Neural cell (in vitro differentiated cells): ENCODE data around the gene NRG3.

Experiments used
- MXI1 ChIP-seq: fragments of 450-650 bp; conservative IDR thresholded peaks from 2 replicates; pipeline ENCODE4 v1.6.1; 2014; ENCODE audit warnings: antibody characterized with exemption, mild to moderate bottlenecking; ENCODE audit not compliant: poor library complexity, severe bottlenecking
- POLR2AphosphoS5 ChIP-seq: IDR thresholded peaks from 2 replicates; pipeline ENCODE4 v1.6.1; 2012
- TF ChIP-seq, protein P1 (sequence below): fragments of 450-650 bp; IDR thresholded peaks from 2 replicates; pipeline ENCODE4 v1.5.1; 2014; ENCODE audit warnings: antibody characterized with exemption, mild to moderate bottlenecking, moderate library complexity; ENCODE audit not compliant: poor library complexity, severe bottlenecking

DNA sequence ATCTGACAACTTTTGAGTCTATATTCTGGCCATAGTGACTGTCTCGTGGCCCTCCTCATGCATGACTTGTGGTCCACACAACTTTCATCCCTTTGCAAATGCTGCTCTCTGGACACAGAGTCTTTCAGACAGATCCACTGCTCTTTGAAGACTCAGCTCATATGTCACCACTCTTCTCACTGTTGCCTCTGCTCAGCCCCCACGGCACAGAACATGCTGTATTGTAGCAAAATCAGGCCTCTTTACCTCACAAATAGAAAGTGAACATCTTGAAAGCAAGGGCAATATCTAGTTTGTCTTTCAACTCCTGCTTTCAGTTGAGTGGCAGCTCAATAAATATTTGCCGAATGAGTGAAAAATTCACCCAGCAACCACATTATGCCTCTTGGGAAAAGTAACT lies 443.5 kb downstream of the NRG3 start:
- TF ChIP-seq, protein P1, sequence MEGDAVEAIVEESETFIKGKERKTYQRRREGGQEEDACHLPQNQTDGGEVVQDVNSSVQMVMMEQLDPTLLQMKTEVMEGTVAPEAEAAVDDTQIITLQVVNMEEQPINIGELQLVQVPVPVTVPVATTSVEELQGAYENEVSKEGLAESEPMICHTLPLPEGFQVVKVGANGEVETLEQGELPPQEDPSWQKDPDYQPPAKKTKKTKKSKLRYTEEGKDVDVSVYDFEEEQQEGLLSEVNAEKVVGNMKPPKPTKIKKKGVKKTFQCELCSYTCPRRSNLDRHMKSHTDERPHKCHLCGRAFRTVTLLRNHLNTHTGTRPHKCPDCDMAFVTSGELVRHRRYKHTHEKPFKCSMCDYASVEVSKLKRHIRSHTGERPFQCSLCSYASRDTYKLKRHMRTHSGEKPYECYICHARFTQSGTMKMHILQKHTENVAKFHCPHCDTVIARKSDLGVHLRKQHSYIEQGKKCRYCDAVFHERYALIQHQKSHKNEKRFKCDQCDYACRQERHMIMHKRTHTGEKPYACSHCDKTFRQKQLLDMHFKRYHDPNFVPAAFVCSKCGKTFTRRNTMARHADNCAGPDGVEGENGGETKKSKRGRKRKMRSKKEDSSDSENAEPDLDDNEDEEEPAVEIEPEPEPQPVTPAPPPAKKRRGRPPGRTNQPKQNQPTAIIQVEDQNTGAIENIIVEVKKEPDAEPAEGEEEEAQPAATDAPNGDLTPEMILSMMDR = no peak
- TF ChIP-seq POLR2AphosphoS5 = no peak
- no peak for TF ChIP-seq MXI1
